Activated naive CD8-positive, alpha-beta T cell (primary cell): ENCODE measurements around the gene PRR4.

Experiments used
- H3K27ac Mint-ChIP-seq: one replicate; pipeline ENCODE4 v1.8.0; 2021; ENCODE audit warnings: mixed read lengths
- H3K27me3 Mint-ChIP-seq: one replicate; pipeline ENCODE4 v1.8.0; 2021; ENCODE audit warnings: mixed read lengths
- H3K36me3 Mint-ChIP-seq: one replicate; pipeline ENCODE4 v1.8.0; 2021; ENCODE audit warnings: mixed read lengths
- H3K4me1 Mint-ChIP-seq: one replicate; pipeline ENCODE4 v1.8.0; 2021; ENCODE audit warnings: low read depth, mixed read lengths
- H3K4me3 Mint-ChIP-seq: one replicate; pipeline ENCODE4 v1.8.0; 2021; ENCODE audit warnings: mild to moderate bottlenecking, mixed read lengths
- H3K9me3 Mint-ChIP-seq: one replicate; pipeline ENCODE4 v1.8.0; 2021; ENCODE audit warnings: low read depth, mixed read lengths

PRR4 gene

DNA sequence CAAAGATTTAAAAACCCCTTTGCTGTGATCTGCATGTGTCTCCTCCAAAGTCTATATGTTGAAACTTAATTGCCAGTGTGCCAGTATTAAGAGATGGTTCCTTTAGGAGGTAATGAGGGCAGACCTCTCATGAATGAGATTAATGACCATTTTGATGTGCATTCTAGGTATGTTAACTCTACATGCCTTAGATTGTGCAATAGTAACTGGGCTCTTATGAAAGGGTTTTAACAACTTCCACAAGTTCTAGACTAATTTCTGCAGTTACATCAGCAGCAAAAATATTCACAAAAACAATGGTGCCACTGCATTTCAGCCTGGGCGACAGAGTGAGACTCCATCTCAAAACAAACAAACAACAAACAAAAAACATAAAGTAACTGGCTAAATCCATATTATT, 19.3 kb downstream of the PRR4 start:
- Mint-ChIP-seq H3K36me3 (peaks cover 2% of the 10 kb centered on the region), H3K4me3 (no peak overlapping the region), H3K4me1 (no peaks in the 10 kb centered on the region), H3K9me3 (no peaks in the 10 kb centered on the region), H3K27me3 (no peaks in the 10 kb centered on the region), H3K27ac (no peak overlapping the region)

DNA sequence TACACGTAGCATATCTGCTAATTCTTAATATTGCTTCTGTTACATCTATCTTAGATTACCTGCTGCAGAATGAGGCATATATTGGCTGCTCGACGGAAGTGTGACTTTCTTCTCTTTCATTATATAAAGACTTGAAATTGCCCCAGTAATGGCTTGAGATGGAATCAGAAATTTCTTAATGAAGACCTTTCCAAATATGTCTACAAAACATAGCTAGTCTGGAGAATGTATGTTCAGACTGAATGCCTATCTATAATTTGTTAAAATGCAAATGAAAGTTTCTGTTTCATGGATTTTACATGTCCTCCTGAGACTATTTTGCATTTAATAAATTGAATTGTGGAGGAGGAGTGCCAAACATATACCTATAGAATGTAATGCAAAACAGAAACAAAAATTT, 23.0 kb downstream of the PRR4 start, which contains the start of gene TAS2R10:
TSS of gene TAS2R10 (minus strand) at position 101 of the 400 bp plus-strand sequence. CDS start at position 12, 89 bp downstream.
- Mint-ChIP-seq H3K4me3 (no peak within 1 kb of the TSS), H3K9me3 (no peaks in the 10 kb centered on the region), H3K4me1 (no peaks in the 10 kb centered on the region), H3K36me3 (peaks cover 2% of the 10 kb centered on the region), H3K27me3 (no peaks in the 10 kb centered on the region), H3K27ac (no peak within 1 kb of the TSS)

DNA sequence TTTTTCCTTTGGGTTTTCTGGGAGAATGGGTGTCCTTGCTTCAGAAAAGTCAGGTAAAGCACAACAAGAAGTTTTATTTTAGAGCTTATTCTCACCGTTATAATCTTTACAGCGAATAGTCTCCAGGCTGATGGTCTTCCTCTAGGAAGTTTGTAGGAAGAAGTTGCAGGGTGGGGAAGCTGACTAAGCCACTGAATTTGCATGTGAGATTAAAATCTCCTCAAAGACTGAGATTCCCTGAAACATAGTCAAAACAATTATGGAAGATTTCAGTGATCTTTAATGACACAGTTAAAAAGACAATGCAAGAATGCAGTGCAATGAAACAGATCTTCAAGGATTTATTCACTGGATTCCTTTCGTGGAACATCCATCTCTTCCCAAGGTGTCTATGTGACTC, 24.3 kb downstream of the PRR4 start:
- no peaks in the 10 kb centered on the region for H3K36me3 Mint-ChIP-seq
- H3K27me3 Mint-ChIP-seq = no peaks in the 10 kb centered on the region
- H3K9me3 Mint-ChIP-seq = no peaks in the 10 kb centered on the region
- H3K27ac Mint-ChIP-seq = no peak overlapping the region
- no peak overlapping the region for H3K4me3 Mint-ChIP-seq
- no peaks in the 10 kb centered on the region for H3K4me1 Mint-ChIP-seq

DNA sequence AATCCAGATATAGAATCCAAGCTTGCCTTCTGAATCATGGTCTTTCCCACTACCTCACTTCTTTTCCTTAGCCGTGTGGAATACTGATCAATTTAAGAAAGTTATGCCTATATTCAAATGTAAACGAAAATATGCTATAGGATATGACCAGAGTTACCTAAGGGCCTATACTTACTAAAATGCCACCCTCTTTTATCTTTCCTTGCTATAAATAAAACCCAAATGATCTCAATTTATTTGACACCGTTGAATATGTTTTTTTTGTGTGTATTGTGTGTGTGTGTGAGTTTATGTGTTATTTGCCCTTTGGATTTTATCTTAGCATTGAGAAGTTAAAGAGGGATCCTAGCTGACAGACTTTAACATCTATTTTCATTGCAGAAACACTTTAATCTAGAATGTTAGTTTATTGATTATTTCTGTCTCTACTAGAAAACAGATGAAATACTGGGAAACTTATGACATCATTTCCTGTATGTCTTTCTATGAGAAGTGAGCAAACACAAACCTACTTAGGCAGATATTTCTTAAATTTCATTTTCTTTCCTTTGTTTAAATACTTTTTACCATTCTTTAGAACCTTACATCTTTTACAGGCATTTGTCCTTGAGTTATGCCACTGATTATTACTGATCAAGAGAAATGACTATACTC, 37.3 kb downstream of the PRR4 start:
- no peak overlapping the region for H3K27ac Mint-ChIP-seq
- no peaks in the 10 kb centered on the region for H3K4me1 Mint-ChIP-seq
- no peak overlapping the region for H3K4me3 Mint-ChIP-seq
- no peaks in the 10 kb centered on the region for H3K9me3 Mint-ChIP-seq
- no peaks in the 10 kb centered on the region for H3K36me3 Mint-ChIP-seq
- H3K27me3 Mint-ChIP-seq = peaks cover 19% of the 10 kb centered on the region

DNA sequence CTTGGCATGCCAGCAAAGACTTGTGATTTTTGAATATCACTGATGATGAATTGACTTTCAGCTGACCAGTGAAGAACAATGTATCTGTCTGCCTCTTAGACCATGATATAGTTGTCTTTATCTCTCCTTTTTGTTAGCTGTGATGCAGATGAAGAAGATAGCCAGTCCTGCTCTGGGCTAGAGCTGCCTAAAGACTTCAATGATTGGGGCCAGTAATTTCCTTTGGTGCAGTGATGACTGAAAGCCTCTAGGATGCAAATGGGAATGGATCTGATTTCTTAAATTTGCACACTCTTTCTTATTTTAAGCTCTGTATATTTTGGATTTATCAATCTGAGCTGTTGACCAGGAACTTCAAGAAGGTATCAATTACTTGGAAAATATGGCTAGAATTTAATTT, 39.2 kb downstream of the PRR4 start, which contains the start of gene TAS2R9:
TSS of gene TAS2R9 (minus strand) at position 101 of the 400 bp plus-strand sequence. CDS start at position 8, 93 bp downstream.
- no peaks in the 10 kb centered on the region for H3K36me3 Mint-ChIP-seq
- H3K9me3 Mint-ChIP-seq = no peaks in the 10 kb centered on the region
- peaks cover 26% of the 10 kb centered on the region for H3K27me3 Mint-ChIP-seq
- no peaks in the 10 kb centered on the region for H3K4me1 Mint-ChIP-seq
- no peak within 1 kb of the TSS for H3K27ac Mint-ChIP-seq
- no peak within 1 kb of the TSS for H3K4me3 Mint-ChIP-seq

DNA sequence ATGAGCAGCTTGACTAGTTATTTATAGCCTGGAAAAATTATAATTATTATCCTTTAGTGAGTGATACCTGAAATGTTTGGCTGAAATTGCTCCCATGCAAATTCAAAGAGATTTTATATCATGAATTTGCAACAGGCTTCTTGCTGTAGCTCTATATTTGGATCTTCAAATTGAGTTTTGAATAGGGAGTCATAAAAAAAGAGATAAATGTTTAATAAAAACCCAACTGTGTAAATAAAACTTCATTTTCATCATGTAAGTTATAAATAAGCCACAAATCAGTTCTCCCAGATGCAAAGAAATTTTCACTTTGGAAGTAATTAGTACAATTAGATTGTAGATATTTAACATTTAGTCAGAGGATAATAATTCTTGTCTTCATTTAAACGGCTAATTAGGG, 42.1 kb downstream of the PRR4 start, which contains the start of gene TAS2R8:
TSS of gene TAS2R8 (minus strand) at position 101 of the 400 bp plus-strand sequence. CDS start 306 bp downstream, outside the sequence.
- Mint-ChIP-seq H3K4me1 (no peaks in the 10 kb centered on the region), H3K4me3 (no peak within 1 kb of the TSS), H3K27ac (no peak within 1 kb of the TSS), H3K27me3 (peaks cover 28% of the 10 kb centered on the region), H3K9me3 (no peaks in the 10 kb centered on the region), H3K36me3 (no peaks in the 10 kb centered on the region)

DNA sequence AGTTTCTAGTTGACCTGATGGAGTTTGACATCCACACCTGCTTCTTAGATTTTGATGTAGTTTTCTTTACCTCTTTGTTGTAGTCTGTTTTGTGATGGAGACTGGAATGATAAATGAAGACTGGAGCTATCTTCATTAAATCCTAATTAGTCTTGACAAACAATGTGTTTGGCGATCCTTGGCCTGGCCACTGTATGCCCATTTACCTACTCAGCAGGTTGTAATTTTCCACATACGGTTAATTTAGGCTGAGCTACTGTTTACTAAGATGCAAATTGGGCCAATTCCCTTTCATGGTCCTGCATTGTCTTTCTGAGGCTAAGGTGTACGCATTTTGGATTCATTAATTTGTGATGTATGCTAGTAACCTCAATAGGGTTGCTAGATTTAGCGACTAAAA, 46.7 kb downstream of the PRR4 start, which contains the start of gene TAS2R7:
TSS of gene TAS2R7 (minus strand) at position 41 of the 400 bp plus-strand sequence. CDS start 57 bp downstream, outside the sequence.
- no peaks in the 10 kb centered on the region for H3K4me1 Mint-ChIP-seq
- peaks cover 31% of the 10 kb centered on the region for H3K27me3 Mint-ChIP-seq
- H3K36me3 Mint-ChIP-seq = no peaks in the 10 kb centered on the region
- no peak within 1 kb of the TSS for H3K4me3 Mint-ChIP-seq
- no peaks in the 10 kb centered on the region for H3K9me3 Mint-ChIP-seq
- no peak within 1 kb of the TSS for H3K27ac Mint-ChIP-seq

DNA sequence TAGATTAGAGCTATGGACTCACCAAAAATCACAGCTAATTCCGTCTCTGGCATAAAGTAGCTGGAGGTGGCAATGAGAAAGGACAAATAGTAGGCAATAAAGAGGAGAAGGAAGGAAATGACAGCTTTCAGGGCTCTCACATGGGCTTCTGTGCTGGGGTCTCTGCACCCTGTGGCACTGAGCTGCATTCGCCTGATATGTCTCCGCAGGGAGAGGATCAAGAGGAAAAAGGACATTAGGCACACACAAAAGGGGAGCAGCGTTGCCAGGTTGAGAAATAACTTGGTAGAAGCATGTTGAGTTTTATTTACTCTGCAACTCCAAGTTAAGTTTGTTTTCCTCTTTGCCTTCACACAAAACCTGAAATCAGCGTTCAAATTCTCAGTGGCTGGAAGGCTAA, 47.5 kb downstream of the PRR4 start:
- no peak overlapping the region for H3K27ac Mint-ChIP-seq
- no peaks in the 10 kb centered on the region for H3K4me1 Mint-ChIP-seq
- peaks cover 31% of the 10 kb centered on the region for H3K27me3 Mint-ChIP-seq
- H3K9me3 Mint-ChIP-seq = no peaks in the 10 kb centered on the region
- H3K4me3 Mint-ChIP-seq = no peak overlapping the region
- no peaks in the 10 kb centered on the region for H3K36me3 Mint-ChIP-seq
